Calu3 (cell line): ENCODE results near the gene SNTG2. TPM values are rescaled to one million over a fixed set of nuclear protein-coding genes. Genes with fewer than 3 reads are reported as not detected.

Source experiments
- BruUV-seq: library from RNA; stranded (reverse); fragments of 400-500 nt; replicated peaks from 2 replicates; lab custom pipeline; 2021; lab: Mats Ljungman, UMichigan
- CTCF ChIA-PET: fragments of 300-600 bp; sonication (Branson Sonifier 250); formaldehyde crosslinking; loops from one replicate; lab custom pipeline; 2022; ENCODE audit warnings: antibody characterized with exemption; lab: Charles Lee
- DNase-seq: peaks from one replicate; pipeline ENCODE4 v3.0.0; 2022
- H3K27ac Mint-ChIP-seq: one replicate; pipeline ENCODE4 v1.8.0; 2022; ENCODE audit warnings: mixed read lengths; ENCODE audit not compliant: unreplicated experiment
- H3K27me3 Mint-ChIP-seq: one replicate; pipeline ENCODE4 v1.8.0; 2022; ENCODE audit warnings: mixed read lengths; ENCODE audit not compliant: unreplicated experiment
- H3K36me3 Mint-ChIP-seq: one replicate; pipeline ENCODE4 v1.8.0; 2022; ENCODE audit warnings: mild to moderate bottlenecking, moderate library complexity, mixed read lengths; ENCODE audit not compliant: insufficient read depth, unreplicated experiment
- H3K4me1 Mint-ChIP-seq: one replicate; pipeline ENCODE4 v1.8.0; 2022; ENCODE audit warnings: mild to moderate bottlenecking, low read depth, mixed read lengths; ENCODE audit not compliant: unreplicated experiment
- H3K4me3 Mint-ChIP-seq: one replicate; pipeline ENCODE4 v1.8.0; 2022; ENCODE audit warnings: mild to moderate bottlenecking, low read depth, moderate library complexity, mixed read lengths; ENCODE audit not compliant: unreplicated experiment
- H3K9me3 Mint-ChIP-seq: one replicate; pipeline ENCODE4 v1.8.0; 2022; ENCODE audit warnings: low read depth, mixed read lengths; ENCODE audit not compliant: unreplicated experiment
- intact Hi-C: fragments of 100-400 bp; cut with micrococcal nuclease; formaldehyde crosslinking; loops from one replicate; pipeline ENCODE4 v1.10.0; 2022; ENCODE audit not compliant: unreplicated experiment
- total RNA-seq: library from RNA; stranded (reverse); gene quantifications from 2 replicates; pipeline ENCODE4 v1.2.3, GENCODE V29; 2022
- TF ChIP-seq, protein P1 (sequence below): fragments of 200-600 bp; IDR thresholded peaks from one replicate; pipeline ENCODE4 v1.8.0; 2022; ENCODE audit warnings: antibody characterized with exemption; ENCODE audit not compliant: unreplicated experiment

Gene SNTG2
- total RNA-seq, 1 experiment from 2014 or later = not detected

DNA sequence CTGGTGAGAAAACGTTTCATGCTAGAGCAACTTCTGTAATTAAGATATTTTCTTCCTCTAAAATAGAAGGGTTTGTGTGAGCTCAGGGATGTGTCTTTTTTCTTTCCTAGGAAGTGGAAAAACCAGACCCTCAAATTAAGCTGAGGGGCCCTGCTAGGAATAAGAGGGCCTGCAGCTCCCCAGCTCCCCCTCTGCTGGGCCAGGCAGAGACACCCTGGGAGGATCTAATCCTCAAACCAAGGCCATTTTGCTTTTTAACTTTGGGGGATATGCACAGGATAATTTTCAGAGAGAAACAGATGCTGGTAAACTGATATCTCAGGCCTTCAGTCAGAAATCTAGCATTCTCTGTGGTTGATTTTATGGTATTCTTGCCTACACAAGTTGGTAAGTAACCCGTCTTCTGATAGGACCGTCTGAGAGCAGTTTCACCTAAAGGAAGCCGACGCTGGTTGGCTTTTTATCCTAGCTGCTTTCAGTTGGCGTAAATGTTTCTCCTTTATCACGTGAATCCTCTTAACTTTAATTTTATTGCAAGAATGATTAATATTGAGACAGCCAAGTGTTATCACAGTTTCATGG, 34.8 kb downstream of the SNTG2 start:
- Mint-ChIP-seq H3K4me3 (no peak overlapping the region), H3K27me3 (no peaks in the 10 kb centered on the region), H3K4me1 (no peaks in the 10 kb centered on the region), H3K9me3 (peaks cover 28% of the 10 kb centered on the region), H3K27ac (no peak overlapping the region), H3K36me3 (no peaks in the 10 kb centered on the region)
- no peak for DNase-seq
- CTCF ChIA-PET = no interaction called here
- intact Hi-C loops = no loop called here
- TF ChIP-seq, protein P1, sequence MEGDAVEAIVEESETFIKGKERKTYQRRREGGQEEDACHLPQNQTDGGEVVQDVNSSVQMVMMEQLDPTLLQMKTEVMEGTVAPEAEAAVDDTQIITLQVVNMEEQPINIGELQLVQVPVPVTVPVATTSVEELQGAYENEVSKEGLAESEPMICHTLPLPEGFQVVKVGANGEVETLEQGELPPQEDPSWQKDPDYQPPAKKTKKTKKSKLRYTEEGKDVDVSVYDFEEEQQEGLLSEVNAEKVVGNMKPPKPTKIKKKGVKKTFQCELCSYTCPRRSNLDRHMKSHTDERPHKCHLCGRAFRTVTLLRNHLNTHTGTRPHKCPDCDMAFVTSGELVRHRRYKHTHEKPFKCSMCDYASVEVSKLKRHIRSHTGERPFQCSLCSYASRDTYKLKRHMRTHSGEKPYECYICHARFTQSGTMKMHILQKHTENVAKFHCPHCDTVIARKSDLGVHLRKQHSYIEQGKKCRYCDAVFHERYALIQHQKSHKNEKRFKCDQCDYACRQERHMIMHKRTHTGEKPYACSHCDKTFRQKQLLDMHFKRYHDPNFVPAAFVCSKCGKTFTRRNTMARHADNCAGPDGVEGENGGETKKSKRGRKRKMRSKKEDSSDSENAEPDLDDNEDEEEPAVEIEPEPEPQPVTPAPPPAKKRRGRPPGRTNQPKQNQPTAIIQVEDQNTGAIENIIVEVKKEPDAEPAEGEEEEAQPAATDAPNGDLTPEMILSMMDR = no peak
- no TSS peak for BruUV-seq

DNA sequence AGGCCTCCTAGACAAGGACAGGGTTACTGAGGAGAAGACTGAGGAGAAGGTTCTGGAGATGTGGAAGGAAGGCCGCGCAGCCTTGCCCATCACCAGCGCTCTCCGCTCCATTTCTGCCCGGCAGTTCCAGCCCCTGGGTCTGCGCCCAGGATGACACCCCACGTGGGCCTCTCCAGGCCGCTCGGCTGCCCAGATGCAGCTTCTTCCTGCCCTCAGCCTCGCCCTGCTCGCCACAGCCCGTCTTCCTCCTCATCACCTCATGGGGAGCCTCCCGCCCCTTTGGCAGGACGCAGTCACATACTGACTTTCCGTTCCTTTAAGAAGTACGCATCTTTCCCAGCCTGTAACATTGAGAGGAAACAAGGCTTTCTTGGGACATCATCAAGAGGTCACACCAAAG, 37.1 kb downstream of the SNTG2 start:
- no peaks in the 10 kb centered on the region for H3K4me1 Mint-ChIP-seq
- no peak overlapping the region for H3K4me3 Mint-ChIP-seq
- H3K36me3 Mint-ChIP-seq = no peaks in the 10 kb centered on the region
- CTCF ChIA-PET = no interaction called here
- TF ChIP-seq, protein P1 = no peak
- no peak for DNase-seq
- no peaks in the 10 kb centered on the region for H3K27me3 Mint-ChIP-seq
- peaks cover 24% of the 10 kb centered on the region for H3K9me3 Mint-ChIP-seq
- no TSS peak for BruUV-seq
- H3K27ac Mint-ChIP-seq = no peak overlapping the region
- intact Hi-C loops = no loop called here

DNA sequence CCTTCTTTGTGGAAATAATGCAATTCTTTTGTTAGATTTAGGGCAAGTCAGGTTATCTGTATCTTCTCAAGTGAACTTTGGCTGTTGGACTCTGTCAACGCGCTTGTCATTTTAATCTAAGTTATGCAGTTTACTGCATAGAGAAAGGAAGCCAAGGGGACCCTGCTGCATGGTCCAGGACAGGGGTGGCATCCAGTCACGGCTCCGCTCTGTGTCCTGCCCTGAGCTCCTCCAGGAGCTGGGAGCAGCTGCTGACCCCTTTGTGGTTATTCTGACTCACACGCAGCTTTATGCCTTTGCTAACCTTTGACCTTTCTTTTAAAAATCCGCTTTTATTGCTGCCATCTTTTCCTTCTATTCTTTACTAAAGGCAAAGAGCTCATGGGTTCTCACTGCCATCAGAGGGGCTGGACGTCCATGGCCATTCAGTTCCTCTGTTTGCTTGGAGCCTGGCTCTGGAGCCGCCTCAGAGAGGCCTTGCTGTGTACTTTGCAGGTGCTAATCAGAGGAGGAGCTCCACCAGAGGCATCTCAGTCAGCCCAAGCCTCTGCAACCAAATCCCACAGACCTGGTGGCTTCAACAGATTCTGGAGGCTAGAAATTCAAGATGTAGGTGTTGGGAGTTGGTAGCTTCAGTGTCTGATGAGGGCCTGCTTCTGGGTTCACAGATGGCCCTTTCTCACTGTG, 39.3 kb downstream of the SNTG2 start:
- Mint-ChIP-seq H3K36me3 (no peaks in the 10 kb centered on the region), H3K4me1 (no peaks in the 10 kb centered on the region), H3K4me3 (no peak overlapping the region), H3K27me3 (no peaks in the 10 kb centered on the region), H3K27ac (no peak overlapping the region), H3K9me3 (peaks cover 18% of the 10 kb centered on the region)
- no TSS peak for BruUV-seq
- intact Hi-C loops = no loop called here
- CTCF ChIA-PET = no interaction called here
- no peak for DNase-seq
- TF ChIP-seq, protein P1 = no peak

DNA sequence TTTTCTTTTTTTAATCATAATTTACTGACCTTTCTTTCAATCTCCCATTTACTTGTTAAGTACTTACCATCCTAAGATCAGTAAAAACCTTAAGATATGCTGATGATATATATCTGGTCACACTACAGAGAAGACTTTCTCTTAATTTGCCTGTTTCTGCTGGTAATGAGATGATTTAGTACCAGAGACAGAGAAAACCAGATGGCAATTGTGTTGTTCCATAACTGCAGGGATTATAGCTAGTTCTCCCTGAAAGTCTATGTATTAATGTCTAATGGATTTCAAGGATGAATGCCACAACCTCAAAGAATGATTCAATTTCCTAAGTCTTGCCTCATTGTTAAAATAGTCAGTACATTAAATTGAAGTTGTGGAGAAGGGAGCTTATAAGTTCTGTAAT, 40.3 kb downstream of the SNTG2 start:
- no peak for DNase-seq
- H3K4me1 Mint-ChIP-seq = no peaks in the 10 kb centered on the region
- H3K4me3 Mint-ChIP-seq = no peak overlapping the region
- no peaks in the 10 kb centered on the region for H3K36me3 Mint-ChIP-seq
- intact Hi-C loops = no loop called here
- no peak overlapping the region for H3K27ac Mint-ChIP-seq
- TF ChIP-seq, protein P1 = no peak
- no peaks in the 10 kb centered on the region for H3K27me3 Mint-ChIP-seq
- no TSS peak for BruUV-seq
- H3K9me3 Mint-ChIP-seq = peaks cover 14% of the 10 kb centered on the region
- CTCF ChIA-PET = no interaction called here
